ENCODE results near the gene RNF26. TPM values are rescaled to one million over a fixed set of nuclear protein-coding genes. Genes with fewer than 3 reads are reported as not detected.

The RNF26 gene
- total and polyA plus RNA-seq, 2 donors (not counting 1 experiment from before 2014, with no cell fraction given): 7.1 to 22.9 TPM

DNA sequence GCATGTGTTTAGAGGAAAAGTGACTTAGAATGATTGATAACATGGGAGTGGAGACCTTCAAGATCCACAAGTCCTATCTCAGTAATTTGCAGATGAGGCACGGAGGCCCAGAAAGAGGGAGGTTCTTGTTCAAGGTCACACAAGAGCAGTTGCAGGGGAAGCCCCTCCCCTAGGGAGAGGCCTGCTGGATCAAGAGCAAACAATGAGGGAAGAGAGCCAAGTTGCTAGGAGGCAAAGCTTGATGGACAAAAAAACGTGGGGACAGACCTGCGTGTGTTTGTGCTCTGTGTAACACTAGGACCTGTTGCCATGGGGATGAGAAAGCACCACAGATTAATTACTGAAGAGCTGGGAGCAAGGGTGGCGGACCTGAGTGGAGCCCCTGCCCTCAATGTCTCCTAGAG lies 18.5 kb downstream of the RNF26 start:
- H3K27ac ChIP-seq (ENCODE audit: insufficient read depth, low read length): no peak overlapping the region
- H3K27me3 ChIP-seq (ENCODE audit: control insufficient read depth, insufficient read depth, low read length): peaks cover 8% of the 10 kb centered on the region
- H3K4me3 ChIP-seq (replicated peaks in 1 of 4; ENCODE audit: control extremely low read depth in 1 of 4, insufficient read depth in 1 of 4, low read depth in 3 of 4, low read length in 4 of 4): no peak overlapping the region
- no peak overlapping the region for H3K9ac ChIP-seq (ENCODE audit: insufficient read depth, low read length)
- no peaks in the 10 kb centered on the region for H4K20me1 ChIP-seq (ENCODE audit: control insufficient read depth, extremely low read depth, insufficient read depth, low read length)
- H2AFZ ChIP-seq (ENCODE audit: low read length): no peak overlapping the region
- TF ChIP-seq EZH2 (IDR thresholded peaks at IDR 0.05; ENCODE audit: low read length, missing control alignments): no peak
- TF ChIP-seq, protein P1, sequence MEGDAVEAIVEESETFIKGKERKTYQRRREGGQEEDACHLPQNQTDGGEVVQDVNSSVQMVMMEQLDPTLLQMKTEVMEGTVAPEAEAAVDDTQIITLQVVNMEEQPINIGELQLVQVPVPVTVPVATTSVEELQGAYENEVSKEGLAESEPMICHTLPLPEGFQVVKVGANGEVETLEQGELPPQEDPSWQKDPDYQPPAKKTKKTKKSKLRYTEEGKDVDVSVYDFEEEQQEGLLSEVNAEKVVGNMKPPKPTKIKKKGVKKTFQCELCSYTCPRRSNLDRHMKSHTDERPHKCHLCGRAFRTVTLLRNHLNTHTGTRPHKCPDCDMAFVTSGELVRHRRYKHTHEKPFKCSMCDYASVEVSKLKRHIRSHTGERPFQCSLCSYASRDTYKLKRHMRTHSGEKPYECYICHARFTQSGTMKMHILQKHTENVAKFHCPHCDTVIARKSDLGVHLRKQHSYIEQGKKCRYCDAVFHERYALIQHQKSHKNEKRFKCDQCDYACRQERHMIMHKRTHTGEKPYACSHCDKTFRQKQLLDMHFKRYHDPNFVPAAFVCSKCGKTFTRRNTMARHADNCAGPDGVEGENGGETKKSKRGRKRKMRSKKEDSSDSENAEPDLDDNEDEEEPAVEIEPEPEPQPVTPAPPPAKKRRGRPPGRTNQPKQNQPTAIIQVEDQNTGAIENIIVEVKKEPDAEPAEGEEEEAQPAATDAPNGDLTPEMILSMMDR (conservative IDR thresholded peaks at IDR 0.05 in 1 of 2, IDR thresholded peaks at IDR 0.05 in 1 of 2; ENCODE audit: low read depth in 1 of 2, low read length in 2 of 2): no peak
- H3K36me3 ChIP-seq (ENCODE audit: control insufficient read depth, insufficient read depth, low read length): no peaks in the 10 kb centered on the region
- H3K4me2 ChIP-seq (ENCODE audit: extremely low read depth, insufficient read depth, low read length): no peak overlapping the region
- no peaks in the 10 kb centered on the region for H3K9me3 ChIP-seq (ENCODE audit: control insufficient read depth, insufficient read depth, low read depth, low read length)
- peak; percentile 14 to 31 for DNase-seq (ENCODE audit: low read depth in 2 of 2)
- H3K79me2 ChIP-seq (ENCODE audit: control insufficient read depth, insufficient read depth, low read length): no peaks in the 10 kb centered on the region
- peaks cover 2% of the 10 kb centered on the region for H3K4me1 ChIP-seq (ENCODE audit: control insufficient read depth, extremely low read depth, insufficient read depth, low read length)

DNA sequence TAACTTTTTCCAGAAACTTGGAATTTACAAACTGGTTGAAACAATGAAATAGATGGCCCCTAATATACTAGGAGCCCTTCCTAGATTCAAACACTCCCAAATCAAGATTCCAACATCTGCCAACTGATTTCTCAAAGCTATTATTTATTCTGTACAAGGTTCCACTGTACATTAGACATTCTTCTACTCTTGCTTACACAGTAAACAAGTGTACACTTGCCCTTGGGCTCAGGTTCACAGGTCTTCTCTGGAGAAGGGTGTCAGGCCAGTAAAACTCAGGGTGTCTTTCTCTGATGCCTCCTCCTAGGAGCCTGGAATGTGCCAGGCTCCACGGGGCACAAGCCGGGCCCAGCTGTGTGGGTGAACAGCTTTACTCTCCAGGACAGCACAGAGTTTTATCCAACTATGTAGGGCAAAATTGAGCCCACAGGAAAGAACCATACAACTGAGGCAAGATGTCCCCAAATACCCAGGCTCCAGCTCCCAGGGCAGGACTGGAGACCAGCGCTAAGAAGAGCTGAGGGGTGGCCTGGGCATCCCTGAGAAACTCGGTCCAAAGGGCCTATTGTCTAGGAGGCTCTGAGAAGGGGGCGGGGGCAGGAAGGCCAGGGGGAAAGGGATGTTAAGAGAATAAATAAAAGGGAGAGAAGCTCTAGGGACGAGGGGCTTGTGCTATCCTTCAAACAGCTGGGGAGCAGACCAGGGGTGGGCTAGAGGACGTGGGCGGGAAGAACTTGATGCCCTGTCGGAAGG lies 20.9 kb downstream of the RNF26 start:
- Histone ChIP-seq H3K4me2 (ENCODE audit: extremely low read depth, insufficient read depth, low read length) (no peak overlapping the region), H3K36me3 (ENCODE audit: control insufficient read depth, insufficient read depth, low read length) (no peaks in the 10 kb centered on the region), H3K27ac (ENCODE audit: insufficient read depth, low read length) (no peak overlapping the region), H3K9ac (ENCODE audit: insufficient read depth, low read length) (no peak overlapping the region), H3K4me1 (ENCODE audit: control insufficient read depth, extremely low read depth, insufficient read depth, low read length) (peaks cover 2% of the 10 kb centered on the region), H4K20me1 (ENCODE audit: control insufficient read depth, extremely low read depth, insufficient read depth, low read length) (no peaks in the 10 kb centered on the region), H3K9me3 (ENCODE audit: control insufficient read depth, insufficient read depth, low read depth, low read length) (no peaks in the 10 kb centered on the region), H3K79me2 (ENCODE audit: control insufficient read depth, insufficient read depth, low read length) (no peaks in the 10 kb centered on the region), H3K27me3 (ENCODE audit: control insufficient read depth, insufficient read depth, low read length) (peaks cover 2% of the 10 kb centered on the region), H3K4me3 (replicated peaks in 1 of 4; ENCODE audit: control extremely low read depth in 1 of 4, insufficient read depth in 1 of 4, low read depth in 3 of 4, low read length in 4 of 4) (no peak overlapping the region), H2AFZ (ENCODE audit: low read length) (no peak overlapping the region)
- no peak for DNase-seq (ENCODE audit: low read depth in 2 of 2)
- TF ChIP-seq, protein P1 (conservative IDR thresholded peaks at IDR 0.05 in 1 of 2, IDR thresholded peaks at IDR 0.05 in 1 of 2; ENCODE audit: low read depth in 1 of 2, low read length in 2 of 2): no peak
- no peak for TF ChIP-seq EZH2 (IDR thresholded peaks at IDR 0.05; ENCODE audit: low read length, missing control alignments)

DNA sequence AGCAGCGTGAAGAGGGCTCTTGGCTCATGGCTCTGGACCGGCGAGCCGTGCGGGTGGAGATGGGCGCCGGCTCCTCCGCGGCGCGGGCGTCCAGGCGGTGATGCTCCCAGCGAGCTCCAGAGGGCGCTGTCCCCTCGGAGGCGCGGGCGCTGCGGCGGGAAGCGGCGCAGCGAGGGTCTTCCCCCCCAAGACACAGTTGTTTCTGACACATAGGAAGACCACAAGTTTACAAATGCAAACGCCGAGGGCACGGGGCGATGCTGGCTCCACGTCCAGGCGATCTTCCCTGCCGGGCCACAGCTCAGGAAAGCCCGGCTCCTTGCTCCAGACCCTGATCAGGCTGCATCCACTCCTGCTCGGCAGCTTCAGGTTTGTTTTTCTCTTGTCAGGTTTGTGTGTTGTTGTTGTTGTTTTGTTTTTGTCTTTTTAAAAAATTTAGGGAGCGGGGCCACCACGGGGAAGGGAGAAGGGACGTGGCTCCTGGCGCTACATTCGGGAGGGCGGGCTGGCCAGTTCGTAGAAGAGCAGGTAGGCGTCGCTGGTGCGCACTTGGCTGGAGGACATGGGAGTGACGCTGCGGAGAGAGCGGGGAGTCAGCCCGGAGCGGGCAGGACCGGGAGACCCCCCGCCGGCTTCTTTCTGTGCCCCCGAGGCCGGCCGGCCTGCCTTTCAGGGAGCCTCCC lies 22.2 kb downstream of the RNF26 start:
- Histone ChIP-seq H3K36me3 (ENCODE audit: control insufficient read depth, insufficient read depth, low read length) (no peaks in the 10 kb centered on the region), H3K4me1 (ENCODE audit: control insufficient read depth, extremely low read depth, insufficient read depth, low read length) (peaks cover 5% of the 10 kb centered on the region), H3K27ac (ENCODE audit: insufficient read depth, low read length) (peak overlapping the region; percentile 63), H3K4me3 (replicated peaks in 1 of 4; ENCODE audit: control extremely low read depth in 1 of 4, insufficient read depth in 1 of 4, low read depth in 3 of 4, low read length in 4 of 4) (peak overlapping the region; percentile 61 to 79 (median 66)), H3K9me3 (ENCODE audit: control insufficient read depth, insufficient read depth, low read depth, low read length) (no peaks in the 10 kb centered on the region), H2AFZ (ENCODE audit: low read length) (peak overlapping the region; percentile 97), H3K27me3 (ENCODE audit: control insufficient read depth, insufficient read depth, low read length) (no peaks in the 10 kb centered on the region), H3K4me2 (ENCODE audit: extremely low read depth, insufficient read depth, low read length) (peak overlapping the region; percentile 100), H3K79me2 (ENCODE audit: control insufficient read depth, insufficient read depth, low read length) (no peaks in the 10 kb centered on the region), H3K9ac (ENCODE audit: insufficient read depth, low read length) (peak overlapping the region; percentile 53), H4K20me1 (ENCODE audit: control insufficient read depth, extremely low read depth, insufficient read depth, low read length) (no peaks in the 10 kb centered on the region)
- TF ChIP-seq EZH2 (IDR thresholded peaks at IDR 0.05; ENCODE audit: low read length, missing control alignments): no peak
- TF ChIP-seq, protein P1 (conservative IDR thresholded peaks at IDR 0.05 in 1 of 2, IDR thresholded peaks at IDR 0.05 in 1 of 2; ENCODE audit: low read depth in 1 of 2, low read length in 2 of 2): peak; percentile 67 to 82
- DNase-seq (ENCODE audit: low read depth in 2 of 2): peak; percentile 64 to 75

Measured in fibroblast of lung (primary cell).